ENCODE results near the gene FAM168A. TPM values are rescaled to one million over a fixed set of nuclear protein-coding genes. Genes with fewer than 3 reads are reported as not detected.

The FAM168A gene
- total RNA-seq, 1 experiment from 2014 or later, result 30.4 TPM

DNA sequence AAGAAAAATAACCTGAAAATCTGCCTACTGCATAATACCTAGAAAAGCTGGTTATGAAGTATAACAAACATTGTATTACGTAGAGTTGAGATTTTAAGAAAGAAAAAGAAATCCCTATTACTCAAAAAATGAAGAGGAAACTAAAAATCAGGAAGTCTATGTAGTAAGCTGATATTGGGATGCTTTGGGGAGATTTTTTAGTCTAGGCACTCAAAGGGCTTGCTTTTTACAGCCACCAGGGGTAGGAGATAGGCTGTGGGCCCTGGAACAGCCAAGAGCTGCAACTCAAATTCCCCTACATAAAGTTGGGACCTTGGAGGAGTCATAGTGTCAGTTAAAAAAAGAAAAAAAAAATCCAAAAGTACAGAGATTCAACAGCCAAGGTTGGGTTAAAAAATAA is 131.3 kb downstream of the FAM168A start:
- CTCF ChIA-PET, result no interaction called here

DNA sequence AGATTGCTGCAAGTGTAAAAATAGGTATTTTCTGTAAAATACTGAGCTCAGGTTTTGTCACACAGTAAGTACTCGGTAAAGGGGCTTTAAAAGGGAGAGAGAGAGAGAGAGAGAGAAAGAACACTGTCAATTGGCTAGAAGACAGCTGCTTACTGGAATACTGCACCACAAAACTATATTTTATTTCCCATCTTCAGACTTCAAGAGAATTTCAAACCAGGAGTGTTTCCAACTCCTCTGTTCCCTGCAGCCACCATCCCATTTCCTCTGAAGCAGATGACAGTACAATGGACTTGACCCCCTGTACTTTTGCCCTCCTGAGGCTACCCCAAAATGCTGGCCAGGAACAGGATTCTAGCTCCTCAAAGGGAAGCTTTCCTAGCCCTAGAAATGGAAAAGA is 132.0 kb downstream of the FAM168A start:
- no peak overlapping the region for H3K27ac Mint-ChIP-seq (ENCODE audit: unreplicated experiment)
- no peak overlapping the region for H3K4me3 Mint-ChIP-seq (ENCODE audit: low read depth, unreplicated experiment)
- no peaks in the 10 kb centered on the region for H3K9me3 Mint-ChIP-seq (ENCODE audit: low read depth, unreplicated experiment)
- H3K27me3 Mint-ChIP-seq (ENCODE audit: unreplicated experiment), result no peaks in the 10 kb centered on the region
- CTCF ChIA-PET, result no interaction called here
- no peak for DNase-seq
- no TSS peak for BruUV-seq (replicated peaks)
- no peaks in the 10 kb centered on the region for H3K4me1 Mint-ChIP-seq (ENCODE audit: low read depth, unreplicated experiment)
- intact Hi-C loops (cut with micrococcal nuclease; ENCODE audit: unreplicated experiment), result no loop called here
- no peaks in the 10 kb centered on the region for H3K36me3 Mint-ChIP-seq (ENCODE audit: insufficient read depth, unreplicated experiment)
- TF ChIP-seq, protein P1, sequence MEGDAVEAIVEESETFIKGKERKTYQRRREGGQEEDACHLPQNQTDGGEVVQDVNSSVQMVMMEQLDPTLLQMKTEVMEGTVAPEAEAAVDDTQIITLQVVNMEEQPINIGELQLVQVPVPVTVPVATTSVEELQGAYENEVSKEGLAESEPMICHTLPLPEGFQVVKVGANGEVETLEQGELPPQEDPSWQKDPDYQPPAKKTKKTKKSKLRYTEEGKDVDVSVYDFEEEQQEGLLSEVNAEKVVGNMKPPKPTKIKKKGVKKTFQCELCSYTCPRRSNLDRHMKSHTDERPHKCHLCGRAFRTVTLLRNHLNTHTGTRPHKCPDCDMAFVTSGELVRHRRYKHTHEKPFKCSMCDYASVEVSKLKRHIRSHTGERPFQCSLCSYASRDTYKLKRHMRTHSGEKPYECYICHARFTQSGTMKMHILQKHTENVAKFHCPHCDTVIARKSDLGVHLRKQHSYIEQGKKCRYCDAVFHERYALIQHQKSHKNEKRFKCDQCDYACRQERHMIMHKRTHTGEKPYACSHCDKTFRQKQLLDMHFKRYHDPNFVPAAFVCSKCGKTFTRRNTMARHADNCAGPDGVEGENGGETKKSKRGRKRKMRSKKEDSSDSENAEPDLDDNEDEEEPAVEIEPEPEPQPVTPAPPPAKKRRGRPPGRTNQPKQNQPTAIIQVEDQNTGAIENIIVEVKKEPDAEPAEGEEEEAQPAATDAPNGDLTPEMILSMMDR (IDR thresholded peaks at IDR 0.05; ENCODE audit: unreplicated experiment), result no peak

More for the DNA sequence above, 131.3 kb downstream of the FAM168A start:
- intact Hi-C loops (cut with micrococcal nuclease; ENCODE audit: unreplicated experiment), result no loop called here
- no TSS peak for BruUV-seq (replicated peaks)
- H3K36me3 Mint-ChIP-seq (ENCODE audit: insufficient read depth, unreplicated experiment), result no peaks in the 10 kb centered on the region
- H3K27me3 Mint-ChIP-seq (ENCODE audit: unreplicated experiment), result no peaks in the 10 kb centered on the region
- no peaks in the 10 kb centered on the region for H3K9me3 Mint-ChIP-seq (ENCODE audit: low read depth, unreplicated experiment)
- H3K4me1 Mint-ChIP-seq (ENCODE audit: low read depth, unreplicated experiment), result no peaks in the 10 kb centered on the region
- H3K4me3 Mint-ChIP-seq (ENCODE audit: low read depth, unreplicated experiment), result no peak overlapping the region
- no peak for DNase-seq
- H3K27ac Mint-ChIP-seq (ENCODE audit: unreplicated experiment), result no peak overlapping the region
- TF ChIP-seq, protein P1 (IDR thresholded peaks at IDR 0.05; ENCODE audit: unreplicated experiment), result no peak

DNA sequence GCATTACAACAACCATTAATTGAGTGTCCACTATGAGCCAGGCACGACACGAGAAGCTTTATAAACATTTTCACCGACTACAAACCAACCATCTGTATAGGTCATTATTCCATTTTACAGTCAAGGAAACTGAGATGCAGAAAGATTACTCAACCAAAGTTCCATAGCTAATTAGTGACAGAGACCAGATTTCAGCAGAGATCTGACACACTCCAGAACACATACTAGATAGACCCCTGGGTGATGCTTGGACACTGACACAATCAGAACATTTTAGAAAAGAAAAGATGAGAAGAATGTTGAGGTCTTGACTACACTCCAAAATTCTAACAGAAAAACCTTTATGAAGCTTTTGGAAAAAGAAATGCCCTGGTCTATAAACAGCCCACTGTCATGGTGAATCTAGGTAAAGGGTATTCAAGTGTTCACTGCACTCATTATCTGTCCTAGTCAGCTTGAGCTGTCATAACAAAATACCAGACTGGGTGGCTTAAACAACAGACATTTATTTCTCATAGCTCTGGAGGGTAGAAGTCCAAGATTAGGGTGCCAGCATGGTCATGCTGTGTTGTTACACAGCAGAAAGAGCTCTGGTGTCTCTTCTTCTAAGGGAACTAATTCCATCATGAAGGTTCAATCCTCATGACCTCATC is 132.8 kb downstream of the FAM168A start:
- Mint-ChIP-seq H3K9me3 (ENCODE audit: low read depth, unreplicated experiment) (no peaks in the 10 kb centered on the region), H3K27me3 (ENCODE audit: unreplicated experiment) (no peaks in the 10 kb centered on the region), H3K36me3 (ENCODE audit: insufficient read depth, unreplicated experiment) (no peaks in the 10 kb centered on the region), H3K4me1 (ENCODE audit: low read depth, unreplicated experiment) (no peaks in the 10 kb centered on the region), H3K27ac (ENCODE audit: unreplicated experiment) (no peak overlapping the region), H3K4me3 (ENCODE audit: low read depth, unreplicated experiment) (no peak overlapping the region)
- no peak for DNase-seq
- BruUV-seq (replicated peaks), result no TSS peak
- CTCF ChIA-PET, result no interaction called here
- intact Hi-C loops (cut with micrococcal nuclease; ENCODE audit: unreplicated experiment), result no loop called here
- TF ChIP-seq, protein P1 (IDR thresholded peaks at IDR 0.05; ENCODE audit: unreplicated experiment), result no peak

DNA sequence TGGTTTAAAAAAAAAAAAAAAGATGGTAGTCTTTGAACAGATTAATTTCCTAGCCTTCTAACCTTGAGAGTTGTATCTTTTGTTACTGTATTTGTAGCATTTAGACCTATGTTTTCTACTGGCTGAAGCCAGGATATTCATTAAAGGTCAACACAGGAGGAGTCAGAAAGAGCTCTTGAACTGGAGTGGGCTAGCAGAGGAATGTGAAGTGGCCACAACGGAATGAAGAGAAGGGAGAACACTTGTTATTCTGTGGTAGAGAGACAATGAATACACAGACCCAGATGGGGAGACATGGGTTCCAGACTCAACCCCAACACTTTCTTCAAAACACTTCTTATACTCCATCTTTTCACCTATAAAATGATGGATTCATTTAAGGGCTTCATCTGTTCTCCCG is 133.6 kb downstream of the FAM168A start:
- intact Hi-C loops (cut with micrococcal nuclease; ENCODE audit: unreplicated experiment), result no loop called here
- H3K27ac Mint-ChIP-seq (ENCODE audit: unreplicated experiment), result no peak overlapping the region
- TF ChIP-seq, protein P1 (IDR thresholded peaks at IDR 0.05; ENCODE audit: unreplicated experiment), result no peak
- no peaks in the 10 kb centered on the region for H3K9me3 Mint-ChIP-seq (ENCODE audit: low read depth, unreplicated experiment)
- H3K27me3 Mint-ChIP-seq (ENCODE audit: unreplicated experiment), result no peaks in the 10 kb centered on the region
- DNase-seq, result no peak
- no peak overlapping the region for H3K4me3 Mint-ChIP-seq (ENCODE audit: low read depth, unreplicated experiment)
- no peaks in the 10 kb centered on the region for H3K4me1 Mint-ChIP-seq (ENCODE audit: low read depth, unreplicated experiment)
- H3K36me3 Mint-ChIP-seq (ENCODE audit: insufficient read depth, unreplicated experiment), result no peaks in the 10 kb centered on the region
- no TSS peak for BruUV-seq (replicated peaks)
- CTCF ChIA-PET, result interaction anchor here (0.6 to 0.7 kb wide), 3 partner anchors 10 to 231 kb away, joined by 4 to 5 read pairs (median 5); no protein-coding TSS in a partner anchor

Measured in Calu3 (cell line).